Right atrium auricular region (tissue), 2 donors: Measurements from ENCODE around the gene LECT2. TPM values are rescaled to one million over a fixed set of nuclear protein-coding genes. Genes with fewer than 3 reads are reported as not detected.

Experiments
- DNase-seq: peaks from one replicate; pipeline ENCODE4 v3.0.0-alpha.2; 2019; ENCODE audit warnings: low spot score
- H3K27ac ChIP-seq, 2 donors: fragments of 200-600 bp; sonication (generic); 1 replicate in 1 of 2; 2 replicates in 1 of 2; pipeline ENCODE4 v1.5.1; 2016 to 2019
- H3K27me3 ChIP-seq, 2 donors: fragments of 200-600 bp; sonication (generic); one replicate each; pipeline versions ENCODE4 v1.5.1 to v1.6.0; 2017 to 2019
- H3K36me3 ChIP-seq: fragments of 200-600 bp; sonication (generic); one replicate; pipeline ENCODE4 v1.5.1; 2016
- H3K4me1 ChIP-seq, 2 donors: fragments of 200-600 bp; sonication (generic); one replicate each; pipeline versions ENCODE4 v1.5.1 to v1.6.0; 2017 to 2019
- H3K4me3 ChIP-seq, 2 donors: fragments of 200-600 bp; sonication (generic); 1 replicate in 1 of 2; 2 replicates in 1 of 2; pipeline ENCODE4 v1.5.1; 2017 to 2019; ENCODE audit warnings: mild to moderate bottlenecking in 1 of 2, moderate library complexity in 1 of 2
- H3K9me3 ChIP-seq, 2 donors: fragments of 200-600 bp; sonication (generic); one replicate each; pipeline ENCODE4 v1.5.1; 2019
- total RNA-seq, 2 donors: library from RNA; depleted of rRNA; stranded (reverse); fragments of >200 nt; gene quantifications; one replicate each; pipeline ENCODE4 v1.1.0, GENCODE V29; 2016
- TF ChIP-seq, protein P1 (sequence below), 2 donors: fragments of 200-600 bp; sonication (generic); IDR thresholded peaks; one replicate each; pipeline ENCODE4 v1.5.1; 2019; ENCODE audit warnings: antibody characterized with exemption in 2 of 2

Gene LECT2
- total RNA-seq, 2 donors from 2014 or later, result not detected

GRCh38 chr5:135964670-135965320 is 10.0 kb upstream of the LECT2 start:
- TF ChIP-seq, protein P1, sequence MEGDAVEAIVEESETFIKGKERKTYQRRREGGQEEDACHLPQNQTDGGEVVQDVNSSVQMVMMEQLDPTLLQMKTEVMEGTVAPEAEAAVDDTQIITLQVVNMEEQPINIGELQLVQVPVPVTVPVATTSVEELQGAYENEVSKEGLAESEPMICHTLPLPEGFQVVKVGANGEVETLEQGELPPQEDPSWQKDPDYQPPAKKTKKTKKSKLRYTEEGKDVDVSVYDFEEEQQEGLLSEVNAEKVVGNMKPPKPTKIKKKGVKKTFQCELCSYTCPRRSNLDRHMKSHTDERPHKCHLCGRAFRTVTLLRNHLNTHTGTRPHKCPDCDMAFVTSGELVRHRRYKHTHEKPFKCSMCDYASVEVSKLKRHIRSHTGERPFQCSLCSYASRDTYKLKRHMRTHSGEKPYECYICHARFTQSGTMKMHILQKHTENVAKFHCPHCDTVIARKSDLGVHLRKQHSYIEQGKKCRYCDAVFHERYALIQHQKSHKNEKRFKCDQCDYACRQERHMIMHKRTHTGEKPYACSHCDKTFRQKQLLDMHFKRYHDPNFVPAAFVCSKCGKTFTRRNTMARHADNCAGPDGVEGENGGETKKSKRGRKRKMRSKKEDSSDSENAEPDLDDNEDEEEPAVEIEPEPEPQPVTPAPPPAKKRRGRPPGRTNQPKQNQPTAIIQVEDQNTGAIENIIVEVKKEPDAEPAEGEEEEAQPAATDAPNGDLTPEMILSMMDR (IDR thresholded peaks at IDR 0.05), result no peak
- no peak overlapping the region for H3K27ac ChIP-seq
- no peak for DNase-seq
- no peaks in the 10 kb centered on the region for H3K27me3 ChIP-seq
- no peaks in the 10 kb centered on the region for H3K36me3 ChIP-seq
- H3K4me3 ChIP-seq, result no peak overlapping the region
- no peaks in the 10 kb centered on the region for H3K4me1 ChIP-seq
- H3K9me3 ChIP-seq, result no peaks in the 10 kb centered on the region

GRCh38 chr5:135955525-135955924 is 742 bp upstream of the LECT2 start:
- Histone ChIP-seq H3K9me3 (no peaks in the 10 kb centered on the region), H3K36me3 (no peaks in the 10 kb centered on the region), H3K27ac (no peak overlapping the region), H3K27me3 (no peaks in the 10 kb centered on the region), H3K4me3 (no peak overlapping the region), H3K4me1 (no peaks in the 10 kb centered on the region)
- DNase-seq, result no peak
- TF ChIP-seq, protein P1 (IDR thresholded peaks at IDR 0.05), result no peak

DNA sequence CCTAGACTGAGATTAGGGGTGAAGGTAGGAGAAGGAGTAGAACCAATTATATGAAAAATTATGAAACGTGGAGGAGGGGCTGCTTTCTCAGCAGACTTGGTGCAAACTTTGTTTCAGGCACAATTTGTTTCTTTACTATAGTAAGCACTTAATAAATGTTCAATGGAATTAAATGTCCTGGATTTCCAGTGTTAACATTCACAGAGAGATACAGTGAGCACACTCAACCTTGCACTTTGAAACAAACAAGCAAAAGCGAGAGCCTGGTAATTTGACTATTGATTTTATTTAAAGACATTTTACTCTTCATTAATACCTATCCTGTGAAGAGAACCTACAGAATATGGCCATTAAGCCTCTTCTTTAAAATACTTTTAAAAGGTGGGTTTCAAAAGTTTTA is 933 bp downstream of the LECT2 start:
- H3K4me3 ChIP-seq, result no peak overlapping the region
- H3K36me3 ChIP-seq, result no peaks in the 10 kb centered on the region
- H3K27me3 ChIP-seq, result no peaks in the 10 kb centered on the region
- H3K27ac ChIP-seq, result no peak overlapping the region
- no peaks in the 10 kb centered on the region for H3K4me1 ChIP-seq
- DNase-seq, result no peak
- TF ChIP-seq, protein P1 (IDR thresholded peaks at IDR 0.05), result no peak
- H3K9me3 ChIP-seq, result no peaks in the 10 kb centered on the region

DNA sequence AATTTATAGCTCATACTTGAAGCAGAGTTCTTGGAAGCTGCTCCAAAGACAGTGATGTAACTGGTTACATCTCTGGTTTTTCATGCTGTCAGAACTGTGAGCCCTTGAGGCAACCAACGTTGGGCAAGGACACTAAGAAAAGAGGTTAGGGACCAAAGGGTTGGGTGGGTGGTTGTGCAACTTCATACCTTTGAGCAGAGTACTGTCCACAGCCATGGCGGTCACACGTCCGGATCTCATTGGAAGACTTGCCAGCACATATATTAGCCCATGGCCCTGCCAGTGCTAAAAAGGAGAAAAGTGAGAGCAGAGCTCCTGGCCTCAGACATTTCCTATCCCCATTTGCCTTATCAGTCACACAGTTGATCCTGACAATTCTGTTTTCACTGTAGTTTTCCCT is 2.1 kb downstream of the LECT2 start:
- TF ChIP-seq, protein P1 (IDR thresholded peaks at IDR 0.05), result no peak
- no peak overlapping the region for H3K4me3 ChIP-seq
- no peak overlapping the region for H3K27ac ChIP-seq
- no peaks in the 10 kb centered on the region for H3K9me3 ChIP-seq
- H3K4me1 ChIP-seq, result no peaks in the 10 kb centered on the region
- H3K27me3 ChIP-seq, result no peaks in the 10 kb centered on the region
- H3K36me3 ChIP-seq, result no peaks in the 10 kb centered on the region
- no peak for DNase-seq

DNA sequence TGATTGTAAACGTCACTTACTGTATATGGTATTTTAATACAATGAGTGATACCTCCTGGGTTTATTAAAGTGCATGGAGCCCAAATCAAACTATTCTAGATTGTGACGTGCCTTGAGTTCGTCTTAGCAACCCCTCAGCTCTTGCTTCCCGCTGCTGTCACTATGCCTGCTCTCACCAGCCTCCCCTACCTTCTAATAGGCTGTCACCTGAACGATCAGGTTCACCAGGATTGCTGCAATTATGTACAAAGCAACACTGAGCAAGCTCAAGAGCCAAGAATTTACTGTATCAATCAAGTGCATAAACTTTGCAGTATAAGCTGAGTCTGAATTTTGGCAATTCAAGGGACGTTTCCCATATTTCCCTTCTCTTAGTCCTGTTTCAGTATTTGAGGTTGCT is 3.0 kb downstream of the LECT2 start:
- no peaks in the 10 kb centered on the region for H3K36me3 ChIP-seq
- H3K27me3 ChIP-seq, result no peaks in the 10 kb centered on the region
- no peak overlapping the region for H3K27ac ChIP-seq
- no peaks in the 10 kb centered on the region for H3K9me3 ChIP-seq
- no peak for DNase-seq
- TF ChIP-seq, protein P1 (IDR thresholded peaks at IDR 0.05), result no peak
- no peaks in the 10 kb centered on the region for H3K4me1 ChIP-seq
- no peak overlapping the region for H3K4me3 ChIP-seq

DNA sequence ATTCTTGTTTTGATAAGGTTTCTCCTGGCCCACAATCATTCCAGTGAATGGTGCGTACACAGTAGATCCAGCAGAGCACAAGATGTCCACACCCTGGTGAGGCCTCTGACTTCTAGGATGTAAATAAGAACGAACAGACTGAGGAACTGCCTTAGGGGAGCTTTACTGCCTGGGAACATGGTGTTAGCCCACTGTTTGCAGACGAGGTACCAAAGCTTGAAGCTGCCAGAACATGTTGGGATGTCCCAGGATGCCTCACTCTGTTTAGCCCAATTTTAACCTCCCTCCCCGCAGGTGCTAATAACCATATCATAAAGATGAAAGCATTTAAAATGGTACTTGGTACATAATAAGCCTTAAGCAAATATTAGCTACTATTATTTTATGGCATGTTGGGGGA is 3.5 kb downstream of the LECT2 start:
- TF ChIP-seq, protein P1 (IDR thresholded peaks at IDR 0.05), result no peak
- H3K27me3 ChIP-seq, result no peaks in the 10 kb centered on the region
- no peak overlapping the region for H3K27ac ChIP-seq
- no peaks in the 10 kb centered on the region for H3K9me3 ChIP-seq
- no peak for DNase-seq
- H3K4me3 ChIP-seq, result no peak overlapping the region
- H3K4me1 ChIP-seq, result no peaks in the 10 kb centered on the region
- no peaks in the 10 kb centered on the region for H3K36me3 ChIP-seq
